Skeletal muscle tissue (tissue), 4 donors: ENCODE results near the gene CAMK2G. TPM values are rescaled to one million over a fixed set of nuclear protein-coding genes. Genes with fewer than 3 reads are reported as not detected.
"Not testable (repeated sequence)": the region's sequence is repeated elsewhere in the genome, so short reads cannot be mapped to it uniquely, and the experiment has no call there.

Source experiments
- H3K27ac ChIP-seq: one replicate; pipeline ENCODE4 v1.7.0; 2013; ENCODE audit warnings: mild to moderate bottlenecking, low read depth, low read length, inconsistent platforms
- H3K27me3 ChIP-seq, 3 donors: one replicate each; pipeline ENCODE4 v1.7.0; 2013; ENCODE audit warnings: low read length in 3 of 3; ENCODE audit not compliant: control insufficient read depth in 3 of 3, insufficient read depth in 3 of 3
- H3K36me3 ChIP-seq, 3 donors: one replicate each; pipeline ENCODE4 v1.7.0; 2013; ENCODE audit warnings: low read length in 3 of 3; ENCODE audit not compliant: control insufficient read depth in 3 of 3, insufficient read depth in 3 of 3
- H3K4me1 ChIP-seq, 3 donors: one replicate each; pipeline ENCODE4 v1.7.0; 2013; ENCODE audit warnings: low read length in 3 of 3, mild to moderate bottlenecking in 3 of 3; ENCODE audit not compliant: control insufficient read depth in 3 of 3, insufficient read depth in 3 of 3
- H3K4me3 ChIP-seq, 3 donors: one replicate each; pipeline ENCODE4 v1.7.0; 2013; ENCODE audit warnings: low read length in 3 of 3
- H3K9ac ChIP-seq, 3 donors: one replicate each; pipeline ENCODE4 v1.7.0; 2013; ENCODE audit warnings: low read length in 3 of 3, mild to moderate bottlenecking in 3 of 3, moderate library complexity in 2 of 3, low read depth in 1 of 3
- H3K9me3 ChIP-seq, 3 donors: one replicate each; pipeline ENCODE4 v1.7.0; 2013; ENCODE audit warnings: low read length in 3 of 3; ENCODE audit not compliant: control insufficient read depth in 3 of 3
- total RNA-seq: library from RNA; depleted of rRNA; stranded (reverse); fragments of >200 nt; gene quantifications from one replicate; pipeline ENCODE4 v1.2.3, GENCODE V29; 2014
- donor health status: Osteomylitis.

The CAMK2G gene
- total RNA-seq, 1 donor from 2014 or later, result 16.2 TPM

- no peaks in the 10 kb centered on the region for H3K27me3 ChIP-seq
- peaks cover 71 to 74% (median 72%) of the 10 kb centered on the region in 3 donors for H3K36me3 ChIP-seq
- H3K9ac ChIP-seq, result no peak overlapping the region
Observed at GRCh38 chr10:73791871-73792400, 82.4 kb downstream of the CAMK2G start.

GRCh38 chr10:73790886-73791625 lies 83.3 kb downstream of the CAMK2G start:
- H3K9me3 ChIP-seq, result no peaks in the 10 kb centered on the region
- no peak overlapping the region for H3K9ac ChIP-seq
- no peaks in the 10 kb centered on the region for H3K27me3 ChIP-seq
- peaks cover 19 to 25% (median 21%) of the 10 kb centered on the region in 3 donors for H3K4me1 ChIP-seq
- no peak overlapping the region for H3K4me3 ChIP-seq
- peaks cover 64 to 66% (median 65%) of the 10 kb centered on the region in 3 donors for H3K36me3 ChIP-seq
- no peak overlapping the region for H3K27ac ChIP-seq

More at GRCh38 chr10:73791871-73792400, 82.4 kb downstream of the CAMK2G start:
- no peak overlapping the region for H3K4me3 ChIP-seq
- H3K9me3 ChIP-seq, result no peaks in the 10 kb centered on the region
- H3K4me1 ChIP-seq, result peaks cover 12 to 19% (median 14%) of the 10 kb centered on the region in 3 donors
- no peak overlapping the region for H3K27ac ChIP-seq

GRCh38 chr10:73789659-73790055 lies 84.7 kb downstream of the CAMK2G start:
- no peaks in the 10 kb centered on the region for H3K27me3 ChIP-seq
- H3K36me3 ChIP-seq, result peaks cover 54 to 56% (median 56%) of the 10 kb centered on the region in 3 donors
- H3K9ac ChIP-seq, result no peak overlapping the region
- H3K27ac ChIP-seq, result no peak overlapping the region
- H3K9me3 ChIP-seq, result no peaks in the 10 kb centered on the region
- H3K4me1 ChIP-seq, result peaks cover 22 to 33% (median 24%) of the 10 kb centered on the region in 3 donors
- H3K4me3 ChIP-seq, result no peak overlapping the region

GRCh38 chr10:73788864-73789658 lies 85.3 kb downstream of the CAMK2G start:
- no peak overlapping the region for H3K27ac ChIP-seq
- H3K4me1 ChIP-seq, result peaks cover 25 to 39% (median 27%) of the 10 kb centered on the region in 3 donors
- H3K4me3 ChIP-seq, result no peak overlapping the region
- H3K9me3 ChIP-seq, result no peaks in the 10 kb centered on the region
- peak overlapping the region in 1 of 3 donors; percentile 50 for H3K9ac ChIP-seq
- H3K27me3 ChIP-seq, result no peaks in the 10 kb centered on the region
- peaks cover 48 to 50% (median 50%) of the 10 kb centered on the region in 3 donors for H3K36me3 ChIP-seq

GRCh38 chr10:73787031-73787800 lies 87.1 kb downstream of the CAMK2G start:
- H3K27ac ChIP-seq, result peak overlapping the region; percentile 91
- not testable (repeated sequence) for H3K9me3 ChIP-seq, H3K4me3 ChIP-seq, H3K27me3 ChIP-seq
- peaks cover 30 to 51% (median 39%) of the 10 kb centered on the region in 3 donors for H3K4me1 ChIP-seq
- H3K36me3 ChIP-seq, result peaks cover 31 to 36% (median 33%) of the 10 kb centered on the region in 3 donors
- peak overlapping the region in 2 of 3 donors; percentile 29 to 97 for H3K9ac ChIP-seq

- Histone ChIP-seq H3K9ac (peak overlapping the region; percentile 94 to 97 (median 96)), H3K27me3 (no peaks in the 10 kb centered on the region), H3K27ac (peak overlapping the region; percentile 91), H3K4me1 (peaks cover 30 to 55% (median 39%) of the 10 kb centered on the region in 3 donors), H3K36me3 (peaks cover 25 to 29% (median 26%) of the 10 kb centered on the region in 3 donors), H3K9me3 (no peaks in the 10 kb centered on the region), H3K4me3 (peak overlapping the region; percentile 91 to 94 (median 93))
Observed at GRCh38 chr10:73786512-73786885, 87.9 kb downstream of the CAMK2G start.

- Histone ChIP-seq H3K4me1 (peaks cover 34 to 60% (median 44%) of the 10 kb centered on the region in 3 donors), H3K27me3 (no peaks in the 10 kb centered on the region), H3K27ac (peak overlapping the region; percentile 91), H3K9me3 (no peaks in the 10 kb centered on the region), H3K9ac (peak overlapping the region; percentile 94 to 97 (median 96)), H3K36me3 (peaks cover 19 to 23% (median 20%) of the 10 kb centered on the region in 3 donors), H3K4me3 (peak overlapping the region; percentile 91 to 94 (median 93))
Observed at GRCh38 chr10:73785721-73786511, 88.4 kb downstream of the CAMK2G start.

- Histone ChIP-seq H3K27me3 (no peaks in the 10 kb centered on the region), H3K9ac (peak within 1 kb of the TSS; percentile 94 to 97 (median 96)), H3K36me3 (peaks cover 14 to 18% (median 16%) of the 10 kb centered on the region in 3 donors), H3K4me1 (peaks cover 39 to 67% (median 51%) of the 10 kb centered on the region in 3 donors), H3K4me3 (peak within 1 kb of the TSS; percentile 91 to 94 (median 93)), H3K9me3 (no peaks in the 10 kb centered on the region), H3K27ac (peak within 1 kb of the TSS; percentile 91)
Observed at GRCh38 chr10:73785211-73785720, 89.1 kb downstream of the CAMK2G start, which contains the start of gene ZSWIM8. Gene ZSWIM8, plus strand, starts transcription at chr10:73785606. Its CDS starts 273 bp downstream, at chr10:73785879.
